Motor neuron (in vitro differentiated cells): Measurements from ENCODE around the gene SORL1-AS1. TPM values are rescaled to one million over a fixed set of nuclear protein-coding genes. Genes with fewer than 3 reads are reported as not detected.

Source experiments
- total RNA-seq, 8 experiments: library from RNA; unstranded; fragments of 300-600 nt; gene quantifications; 2 replicates each; pipeline versions ENCODE4 v1.2.3 to v1.2.4, GENCODE V29; 2022

The SORL1-AS1 gene

Other genes starting within 250 kb of the SORL1-AS1 start
- 10 to 100 TPM; 44.4 to 76.1 (median 55.1) TPM for gene SC5D, start 160.2 kb downstream of the SORL1-AS1 start, total RNA-seq
- 10 to 100 TPM in 5 of 8 experiments, 1 to 10 TPM in 2, under 1 TPM in 1; 0.36 to 39.4 (median 21.8) TPM for gene SORL1, start 653 bp downstream of the SORL1-AS1 start, total RNA-seq